H1 (cell line): ENCODE data around the gene MAPRE2. TPM values are rescaled to one million over a fixed set of nuclear protein-coding genes. Genes with fewer than 3 reads are reported as not detected.

ENCODE experiments used
- CTCF ChIA-PET: fragments of 300-600 bp; sonication (Branson Sonifier 250); formaldehyde crosslinking; loops from one replicate; lab custom pipeline; 2021; ENCODE audit not compliant: partially characterized antibody; lab: Charles Lee
- POLR2A ChIA-PET: fragments of 300-600 bp; sonication (Branson Sonifier 250); formaldehyde crosslinking; loops from one replicate; lab custom pipeline; 2021; ENCODE audit warnings: inconsistent platforms; ENCODE audit not compliant: partially characterized antibody; lab: Charles Lee
- DNase-seq, 2 experiments: peaks; one replicate each; pipeline versions ENCODE4 v3.0.0 to v3.0.0-alpha.2; 2010 to 2022; ENCODE audit warnings: low spot score in 2 of 2, low read depth in 1 of 2, mixed read lengths in 1 of 2
- FAIRE-seq: peaks from 2 replicates; lab custom pipeline; 2011; peaks lifted over from hg19 to GRCh38; lab: Jason Lieb, UNC
- H2AFZ ChIP-seq: 2 replicates; pipeline ENCODE4 v1.8.1; 2012; ENCODE audit warnings: low read length, inconsistent platforms
- H2AK5ac ChIP-seq: 2 replicates; pipeline ENCODE4 v1.6.1; 2013; ENCODE audit warnings: low read depth, low read length
- H2BK120ac ChIP-seq: replicated peaks from 2 replicates; pipeline ENCODE3; 2013; ENCODE audit warnings: low read depth, low read length, inconsistent platforms
- H2BK12ac ChIP-seq: 2 replicates; pipeline ENCODE4 v1.6.1; 2013; ENCODE audit warnings: low read depth, low read length
- H2BK15ac ChIP-seq: 2 replicates; pipeline ENCODE4 v1.6.1; 2013; ENCODE audit warnings: low read length
- H2BK20ac ChIP-seq: 2 replicates; pipeline ENCODE4 v1.6.1; 2013; ENCODE audit warnings: low read length
- H2BK5ac ChIP-seq: 2 replicates; pipeline ENCODE4 v1.6.1; 2013; ENCODE audit warnings: low read depth, low read length
- H3K14ac ChIP-seq: 2 replicates; pipeline ENCODE4 v1.6.1; 2013; ENCODE audit warnings: inconsistent platforms; ENCODE audit not compliant: insufficient read length
- H3K18ac ChIP-seq: 2 replicates; pipeline ENCODE4 v1.6.1; 2013; ENCODE audit warnings: low read length; ENCODE audit errors: extremely low read depth
- H3K23ac ChIP-seq: 2 replicates; pipeline ENCODE4 v1.6.1; 2013; ENCODE audit warnings: inconsistent platforms; ENCODE audit not compliant: insufficient read length
- H3K23me2 ChIP-seq: 2 replicates; pipeline ENCODE4 v1.6.1; 2013; ENCODE audit warnings: low read depth, low read length
- H3K27ac ChIP-seq: 2 replicates; pipeline ENCODE4 v1.6.1; 2011; ENCODE audit warnings: low read depth, low read length, inconsistent platforms
- H3K27me3 ChIP-seq, 4 experiments: replicated peaks in 1 of 4; 1 replicate in 1 of 4; 2 replicates in 3 of 4; pipeline versions ENCODE4 v1.6.1 to v1.8.1; 2011 to 2013; ENCODE audit warnings: low read length in 3 of 4, mild to moderate bottlenecking in 3 of 4, inconsistent platforms in 2 of 4, mixed read lengths in 2 of 4, moderate library complexity in 1 of 4; ENCODE audit not compliant: control insufficient read depth in 3 of 4, insufficient read depth in 3 of 4; ENCODE audit errors: extremely low read depth in 1 of 4
- H3K36me3 ChIP-seq, 4 experiments: 2 replicates each; pipeline versions ENCODE4 v1.6.1 to v1.8.1; 2011 to 2013; ENCODE audit warnings: mild to moderate bottlenecking in 4 of 4, low read length in 3 of 4, moderate library complexity in 2 of 4, control low read depth in 1 of 4, inconsistent platforms in 1 of 4; ENCODE audit not compliant: insufficient read depth in 4 of 4, control insufficient read depth in 2 of 4
- H3K4ac ChIP-seq: replicated peaks from 2 replicates; pipeline ENCODE3; 2013; ENCODE audit warnings: low read length, low read depth, mixed read lengths, inconsistent platforms; ENCODE audit not compliant: insufficient read length
- H3K4me1 ChIP-seq, 4 experiments: replicated peaks in 1 of 4; 1 replicate in 1 of 4; 2 replicates in 3 of 4; pipeline versions ENCODE4 v1.6.1 to v1.8.1; 2011 to 2013; ENCODE audit warnings: low read length in 3 of 4, inconsistent platforms in 2 of 4, mixed read lengths in 1 of 4; ENCODE audit not compliant: insufficient read depth in 4 of 4, control insufficient read depth in 3 of 4
- H3K4me2 ChIP-seq, 2 experiments: 2 replicates each; pipeline versions ENCODE4 v1.6.1 to v1.8.1; 2011 to 2013; ENCODE audit warnings: low read depth in 2 of 2, low read length in 2 of 2, control low read depth in 1 of 2, inconsistent platforms in 1 of 2, mild to moderate bottlenecking in 1 of 2; ENCODE audit not compliant: insufficient read depth in 1 of 2
- H3K4me3 ChIP-seq, 4 experiments: fragments of 200-600, 300-600 bp in 1 of 4; sonication (generic), shearing (Covaris generic), sonication (Bioruptor Twin) in 1 of 4; 2 replicates each; pipeline versions ENCODE4 v1.5.1 to v1.8.1; 2011 to 2016; ENCODE audit warnings: low read length in 4 of 4, low read depth in 3 of 4, control low read depth in 2 of 4, inconsistent platforms in 2 of 4, mild to moderate bottlenecking in 2 of 4, mixed read lengths in 1 of 4, moderate library complexity in 1 of 4; ENCODE audit not compliant: insufficient read depth in 2 of 4; ENCODE audit errors: extremely low read depth in 1 of 4
- H3K56ac ChIP-seq: replicated peaks from 2 replicates; pipeline ENCODE3; 2013; ENCODE audit warnings: low read depth, mild to moderate bottlenecking, mixed read lengths, low read length, inconsistent platforms; ENCODE audit not compliant: insufficient read length
- H3K79me1 ChIP-seq: 2 replicates; pipeline ENCODE4 v1.6.1; 2013; ENCODE audit warnings: low read depth, low read length, control low read depth
- H3K79me2 ChIP-seq, 2 experiments: 2 replicates each; pipeline versions ENCODE4 v1.6.1 to v1.8.1; 2012 to 2013; ENCODE audit warnings: low read length in 2 of 2, mild to moderate bottlenecking in 2 of 2, inconsistent platforms in 1 of 2; ENCODE audit not compliant: insufficient read depth in 2 of 2, control insufficient read depth in 1 of 2
- H3K9ac ChIP-seq, 4 experiments: replicated peaks in 1 of 4; 1 replicate in 1 of 4; 2 replicates in 3 of 4; pipeline versions ENCODE4 v1.6.1 to v1.8.1; 2011 to 2013; ENCODE audit warnings: low read depth in 3 of 4, low read length in 3 of 4, control low read depth in 2 of 4, mild to moderate bottlenecking in 2 of 4, moderate library complexity in 2 of 4, inconsistent platforms in 1 of 4; ENCODE audit errors: extremely low read depth in 1 of 4
- H3K9me3 ChIP-seq, 2 experiments: 2 replicates each; pipeline versions ENCODE4 v1.6.1 to v1.8.1; 2012 to 2013; ENCODE audit warnings: mild to moderate bottlenecking in 2 of 2, moderate library complexity in 2 of 2, control low read depth in 1 of 2, inconsistent platforms in 1 of 2, low read depth in 1 of 2, low read length in 1 of 2, mixed read lengths in 1 of 2; ENCODE audit not compliant: insufficient read depth in 2 of 2
- H4K20me1 ChIP-seq, 2 experiments: replicated peaks in 1 of 2; 2 replicates each; pipeline versions ENCODE3 to v1.8.1; 2011 to 2013; ENCODE audit warnings: inconsistent platforms in 2 of 2, low read length in 2 of 2, mild to moderate bottlenecking in 1 of 2; ENCODE audit not compliant: insufficient read depth in 2 of 2, control insufficient read depth in 1 of 2
- H4K5ac ChIP-seq: 2 replicates; pipeline ENCODE4 v1.6.1; 2013; ENCODE audit warnings: low read length, low read depth, mixed read lengths, inconsistent platforms; ENCODE audit not compliant: insufficient read length
- H4K8ac ChIP-seq: 2 replicates; pipeline ENCODE4 v1.8.0; 2013; ENCODE audit warnings: mild to moderate bottlenecking, moderate library complexity, low read length, inconsistent platforms; ENCODE audit not compliant: insufficient read depth; ENCODE audit errors: extremely low read depth
- H4K91ac ChIP-seq: replicated peaks from 2 replicates; pipeline ENCODE3; 2013; ENCODE audit warnings: low read length, mixed read lengths, inconsistent platforms; ENCODE audit not compliant: insufficient read length
- BCL11A ChIP-seq, 2 experiments: IDR thresholded peaks; one replicate each; pipeline ENCODE4 v1.6.1; 2011; ENCODE audit warnings: low read depth in 2 of 2, low read length in 2 of 2, mild to moderate bottlenecking in 2 of 2
- EGR1 ChIP-seq: IDR thresholded peaks from 2 replicates; pipeline ENCODE4 v1.6.1; 2011; ENCODE audit warnings: low read depth, low read length, borderline replicate concordance
- GABPA ChIP-seq: IDR thresholded peaks from 2 replicates; pipeline ENCODE4 v1.6.1; 2011; ENCODE audit warnings: mild to moderate bottlenecking, low read length, moderate library complexity, borderline replicate concordance; ENCODE audit not compliant: insufficient read depth
- HDAC6 ChIP-seq: IDR thresholded peaks from one replicate; pipeline ENCODE4 v1.7.1; 2012; ENCODE audit warnings: low read depth, mild to moderate bottlenecking, inconsistent platforms, low read length, moderate library complexity
- KDM1A ChIP-seq: fragments of 200-600, 300-600 bp; sonication (generic); IDR thresholded peaks from 2 replicates; pipeline ENCODE4 v1.7.1; 2016; ENCODE audit warnings: mild to moderate bottlenecking, low read length, borderline replicate concordance
- KDM4A ChIP-seq: IDR thresholded peaks from one replicate; pipeline ENCODE4 v1.7.1; 2012; ENCODE audit warnings: low read depth, mild to moderate bottlenecking, moderate library complexity, low read length, inconsistent platforms; ENCODE audit not compliant: severe bottlenecking
- RAD21 ChIP-seq, 2 experiments: IDR thresholded peaks in 1 of 2; conservative IDR thresholded peaks in 1 of 2; 2 replicates each; pipeline ENCODE4 v1.6.1; 2011; ENCODE audit warnings: low read depth in 2 of 2, low read length in 2 of 2, improper control_type of control experiment in 1 of 2, inconsistent platforms in 1 of 2, mild to moderate bottlenecking in 1 of 2, moderate library complexity in 1 of 2
- SIN3A ChIP-seq, 2 experiments: IDR thresholded peaks in 1 of 2; conservative IDR thresholded peaks in 1 of 2; 2 replicates each; pipeline ENCODE4 v1.6.1; 2011 to 2012; ENCODE audit warnings: low read length in 2 of 2, improper control_type of control experiment in 1 of 2, low read depth in 1 of 2, mild to moderate bottlenecking in 1 of 2
- SP1 ChIP-seq: IDR thresholded peaks from 2 replicates; pipeline ENCODE4 v1.6.1; 2011; ENCODE audit warnings: low read depth, low read length
- SP2 ChIP-seq: IDR thresholded peaks from 2 replicates; pipeline ENCODE4 v1.6.1; 2012; ENCODE audit warnings: mild to moderate bottlenecking, low read length, inconsistent platforms
- TAF7 ChIP-seq: optimal IDR thresholded peaks from 2 replicates; pipeline ENCODE3; 2011; ENCODE audit warnings: low read depth, mild to moderate bottlenecking, inconsistent platforms, low read length, moderate library complexity, borderline replicate concordance
- WGBS, 2 experiments: shearing (Covaris generic) in 1 of 2; methylation state at CpG; one replicate each; pipeline versions ENCODE4 v1.1.6 to v1.1.7; 2013 to 2015; ENCODE audit warnings: low lambda C conversion rate in 2 of 2, mixed read lengths in 2 of 2, inconsistent platforms in 1 of 2, low coverage in 1 of 2, missing lambda C conversion rate in 1 of 2; ENCODE audit not compliant: insufficient replicate concordance in 2 of 2, insufficient coverage in 1 of 2, insufficient read length in 1 of 2; ENCODE audit errors: extremely low coverage in 1 of 2, missing lambda C conversion rate in 1 of 2; 5-methylcytosine and 5-hydroxymethylcytosine counted together
- polyA plus RNA-seq, 7 experiments: library from polyadenylated mRNA; depleted of rRNA in 3 of 7; stranded (reverse) in 5 of 7; unstranded in 2 of 7; fragments of >200 nt in 5 of 7; fragments of 200-250 nt in 2 of 7; gene quantifications; 1 replicate in 5 of 7; 2 replicates in 1 of 7; 4 replicates in 1 of 7; pipeline versions ENCODE4 v1.2.1 to v1.2.3, GENCODE V29; 2011 to 2013; ENCODE audit warnings: missing spikeins in 2 of 7, mixed read lengths in 2 of 7
- total RNA-seq: library from RNA; stranded (reverse); fragmentation: NEBNext Ultra II Directional; extraction: Animal tissue kit (Norgen Biotek cat#: 25700); gene quantifications from 2 replicates; pipeline ENCODE4 v1.2.1, GENCODE V29; 2021

Gene MAPRE2
- total and polyA plus RNA-seq, 2 of the 8 experiments (the other 6 are each of a cell fraction or from before 2014, with no cell fraction given), result 32.6 to 33.1 TPM

- 89% methylated on average over 2 of the region's 2 CpGs; no CpG with 5 or more reads in 1 of the 2 experiments for WGBS, 2 experiments
- Histone ChIP-seq H3K4me3 (no peak overlapping the region), H3K4me2 (no peak overlapping the region), H4K20me1 (no peaks in the 10 kb centered on the region), H4K91ac (no peak overlapping the region), H3K27me3 (peaks cover 0 to 1% (median 0%) of the 10 kb centered on the region in 4 experiments; a peak in 2 of 7 replicates), H3K18ac (no peak overlapping the region), H2BK120ac (no peak overlapping the region), H3K4ac (no peak overlapping the region), H3K79me2 (no peaks in the 10 kb centered on the region), H3K4me1 (no peaks in the 10 kb centered on the region), H2AFZ (no peak overlapping the region), H3K27ac (no peak overlapping the region), H4K5ac (no peak overlapping the region), H2BK5ac (no peak overlapping the region), H2BK15ac (no peak overlapping the region), H2BK12ac (no peak overlapping the region), H3K56ac (no peak overlapping the region), H3K23me2 (no peaks in the 10 kb centered on the region), H3K9me3 (peaks cover 13 to 19% of the 10 kb centered on the region in 2 experiments), H2BK20ac (no peak overlapping the region), H4K8ac (no peak overlapping the region), H3K14ac (no peak overlapping the region), H2AK5ac (no peak overlapping the region), H3K79me1 (no peaks in the 10 kb centered on the region), H3K36me3 (no peaks in the 10 kb centered on the region; a peak in 2 of 8 replicates), H3K9ac (no peak overlapping the region), H3K23ac (no peak overlapping the region)
- TF ChIP-seq TAF7 (no peak), SP2 (no peak), BCL11A (IDR thresholded peaks at IDR 0.05; ENCODE audit: low read depth in 2 of 2, low read length in 2 of 2) (no peak), EGR1 (no peak), KDM1A (no peak), SP1 (no peak), HDAC6 (no peak), RAD21 (IDR thresholded peaks at IDR 0.05 in 1 of 2, conservative IDR thresholded peaks at IDR 0.05 in 1 of 2; ENCODE audit: low read depth in 2 of 2, low read length in 2 of 2) (no peak), SIN3A (conservative IDR thresholded peaks at IDR 0.05 in 1 of 2, IDR thresholded peaks at IDR 0.05 in 1 of 2; ENCODE audit: low read depth in 1 of 2, low read length in 2 of 2) (no peak), GABPA (no peak), KDM4A (no peak)
- DNase-seq (no peak), FAIRE-seq (no peak)
- ChIA-PET POLR2A (no interaction called here), CTCF (interaction anchor here (0.9 to 1.4 kb wide), 2 partner anchors 8 to 364 kb away, joined by 3 read pairs; no protein-coding TSS in a partner anchor)
These were observed 47.9 kb upstream of the MAPRE2 start for GRCh38 chr18:34993289-34993688.
